PC-9 (cell line): ENCODE results near the gene SETX. TPM values are rescaled to one million over a fixed set of nuclear protein-coding genes. Genes with fewer than 3 reads are reported as not detected.
"Not testable (repeated sequence)": the region's sequence is repeated elsewhere in the genome, so short reads cannot be mapped to it uniquely, and the experiment has no call there.

Experiments
- BruUV-seq: library from RNA; stranded (reverse); fragments of 400-500 nt; replicated peaks from 2 replicates; lab custom pipeline; 2021; lab: Mats Ljungman, UMichigan
- CTCF ChIA-PET: fragments of 300-600 bp; sonication (Branson Sonifier 250); formaldehyde crosslinking; loops from one replicate; lab custom pipeline; 2022; ENCODE audit warnings: antibody characterized with exemption; lab: Charles Lee
- POLR2A ChIA-PET: fragments of 300-600 bp; sonication (Branson Sonifier 250); formaldehyde crosslinking; loops from one replicate; lab custom pipeline; 2022; ENCODE audit warnings: antibody characterized with exemption; ENCODE audit not compliant: unreplicated experiment; lab: Charles Lee
- DNase-seq, 2 experiments: peaks; one replicate each; pipeline versions ENCODE4 v3.0.0 to v3.0.0-alpha.2; 2015 to 2022; ENCODE audit warnings: mixed read lengths in 1 of 2
- H2AFZ ChIP-seq: fragments of 200-600 bp; sonication (generic); 2 replicates; pipeline ENCODE4 v1.8.1; 2017; ENCODE audit warnings: antibody characterized with exemption
- H3F3A ChIP-seq: fragments of 200-600 bp; sonication (generic); 2 replicates; pipeline ENCODE4 v1.8.1; 2017; ENCODE audit warnings: antibody characterized with exemption, mild to moderate bottlenecking, low read depth; ENCODE audit not compliant: insufficient read depth
- H3K27ac ChIP-seq: fragments of 200-600 bp; sonication (generic); 2 replicates; pipeline ENCODE4 v1.6.1; 2016; ENCODE audit warnings: mixed run types
- H3K27me3 ChIP-seq: fragments of 200-600 bp; sonication (generic); 2 replicates; pipeline ENCODE4 v1.6.1; 2016; ENCODE audit warnings: low read depth, mixed run types; ENCODE audit not compliant: insufficient read depth
- H3K36me3 ChIP-seq: fragments of 200-600 bp; sonication (generic); 2 replicates; pipeline ENCODE4 v1.6.1; 2016; ENCODE audit warnings: low read depth, mixed run types
- H3K4me1 ChIP-seq: fragments of 200-600 bp; sonication (generic); replicated peaks from 2 replicates; pipeline ENCODE4 v1.6.1; 2016; ENCODE audit warnings: mixed run types; ENCODE audit not compliant: insufficient read depth
- H3K4me2 ChIP-seq: fragments of 200-600 bp; sonication (generic); 2 replicates; pipeline ENCODE4 v1.6.1; 2017; ENCODE audit warnings: mixed run types
- H3K4me3 ChIP-seq: fragments of 200-600 bp; sonication (generic); 2 replicates; pipeline ENCODE4 v1.6.1; 2016; ENCODE audit warnings: mixed run types
- H3K79me2 ChIP-seq: fragments of 200-600 bp; sonication (generic); 2 replicates; pipeline ENCODE4 v1.6.1; 2017; ENCODE audit warnings: low read depth, mixed run types
- H3K9me2 ChIP-seq: fragments of 200-600 bp; sonication (generic); 2 replicates; pipeline ENCODE4 v1.8.1; 2017; ENCODE audit warnings: mild to moderate bottlenecking; ENCODE audit not compliant: insufficient read depth
- H3K9me3 ChIP-seq: fragments of 200-600 bp; sonication (generic); 2 replicates; pipeline ENCODE4 v1.8.1; 2016; ENCODE audit warnings: low read depth; ENCODE audit not compliant: insufficient read depth
- H4K20me1 ChIP-seq: fragments of 200-600 bp; sonication (generic); 2 replicates; pipeline ENCODE4 v1.8.1; 2017; ENCODE audit not compliant: insufficient read depth
- CTCF ChIP-seq: fragments of 200-600 bp; sonication (generic); conservative IDR thresholded peaks from 2 replicates; pipeline ENCODE4 v1.6.1; 2017; ENCODE audit warnings: mixed run types, antibody characterized with exemption, mild to moderate bottlenecking, moderate library complexity
- EZH2 ChIP-seq: fragments of 200-600 bp; sonication (generic); IDR thresholded peaks from 2 replicates; pipeline ENCODE4 v1.8.0; 2017; ENCODE audit warnings: antibody characterized with exemption, low read depth
- intact Hi-C: fragments of 100-400 bp; cut with micrococcal nuclease; formaldehyde crosslinking; loops from one replicate; pipeline ENCODE4 v1.10.0; 2022; ENCODE audit not compliant: unreplicated experiment
- total RNA-seq: library from RNA; stranded (reverse); gene quantifications from 2 replicates; pipeline ENCODE4 v1.2.3, GENCODE V29; 2021

Gene SETX
- total RNA-seq, 1 experiment from 2014 or later: 23.5 TPM

- peaks cover 17% of the 10 kb centered on the region; the same call in 1 of the 2 replicates for H3K36me3 ChIP-seq
- H3F3A ChIP-seq: no peaks in the 10 kb centered on the region
- TF ChIP-seq EZH2: no peak
- TF ChIP-seq CTCF: no peak
- H3K4me3 ChIP-seq: no peak overlapping the region
- ChIA-PET CTCF (no interaction called here), POLR2A (no interaction called here)
- no peaks in the 10 kb centered on the region for H3K79me2 ChIP-seq
- DNase-seq: no peak
- no peaks in the 10 kb centered on the region for H3K27me3 ChIP-seq
- no peak overlapping the region for H3K4me2 ChIP-seq
- H3K9me2 ChIP-seq: no peaks in the 10 kb centered on the region
- H3K9me3 ChIP-seq: no peaks in the 10 kb centered on the region
- BruUV-seq: no TSS peak
- H2AFZ ChIP-seq: no peak overlapping the region
- H3K4me1 ChIP-seq: no peaks in the 10 kb centered on the region
- no peak overlapping the region for H3K27ac ChIP-seq
- intact Hi-C loops: no loop called here
- no peaks in the 10 kb centered on the region for H4K20me1 ChIP-seq
Measured at GRCh38 chr9:132283863-132284262, 70.9 kb downstream of the SETX start.

GRCh38 chr9:132283165-132283564, 71.6 kb downstream of the SETX start:
- peaks cover 17% of the 10 kb centered on the region; the same call in 1 of the 2 replicates for H3K36me3 ChIP-seq
- H4K20me1 ChIP-seq: no peaks in the 10 kb centered on the region
- H3K79me2 ChIP-seq: no peaks in the 10 kb centered on the region
- H3K9me3 ChIP-seq: no peaks in the 10 kb centered on the region
- no peak overlapping the region for H2AFZ ChIP-seq
- H3K4me1 ChIP-seq: no peaks in the 10 kb centered on the region
- no peaks in the 10 kb centered on the region for H3F3A ChIP-seq
- H3K9me2 ChIP-seq: no peaks in the 10 kb centered on the region
- intact Hi-C loops: no loop called here
- ChIA-PET POLR2A (no interaction called here), CTCF (no interaction called here)
- H3K27me3 ChIP-seq: no peaks in the 10 kb centered on the region
- TF ChIP-seq EZH2 (no peak), CTCF (no peak)
- no peak overlapping the region for H3K4me2 ChIP-seq
- BruUV-seq: no TSS peak
- H3K27ac ChIP-seq: no peak overlapping the region
- no peak for DNase-seq
- no peak overlapping the region for H3K4me3 ChIP-seq

- no peaks in the 10 kb centered on the region for H3K79me2 ChIP-seq
- ChIA-PET POLR2A (no interaction called here), CTCF (interaction anchor here (0.6 kb wide), 1 partner anchor 87 kb away, joined by 7 read pairs; no protein-coding TSS in a partner anchor)
- H4K20me1 ChIP-seq: no peaks in the 10 kb centered on the region
- no peaks in the 10 kb centered on the region for H3K27me3 ChIP-seq
- TF ChIP-seq EZH2 (no peak), CTCF (no peak)
- H3K36me3 ChIP-seq: peaks cover 44% of the 10 kb centered on the region
- no peak overlapping the region for H3K27ac ChIP-seq
- no peaks in the 10 kb centered on the region for H3K9me2 ChIP-seq
- no peak overlapping the region for H3K4me3 ChIP-seq
- DNase-seq: no peak
- no peaks in the 10 kb centered on the region for H3K4me1 ChIP-seq
- H2AFZ ChIP-seq: no peak overlapping the region
- peaks cover 20% of the 10 kb centered on the region for H3F3A ChIP-seq
- intact Hi-C loops: no loop called here
- H3K9me3 ChIP-seq: no peaks in the 10 kb centered on the region
- no peak overlapping the region for H3K4me2 ChIP-seq
- no TSS peak for BruUV-seq
Measured at GRCh38 chr9:132274861-132275260, 79.9 kb downstream of the SETX start.

- POLR2A ChIA-PET, BruUV-seq, H4K20me1 ChIP-seq, H3K27me3 ChIP-seq, H3K9me2 ChIP-seq, H2AFZ ChIP-seq, H3K4me3 ChIP-seq, intact Hi-C loops, H3K4me2 ChIP-seq, H3K79me2 ChIP-seq, H3K4me1 ChIP-seq, H3K9me3 ChIP-seq: not testable (repeated sequence)
- H3F3A ChIP-seq: peaks cover 37% of the 10 kb centered on the region
- H3K36me3 ChIP-seq: peaks cover 36% of the 10 kb centered on the region
- peak; percentile 24 to 95 for DNase-seq
- CTCF ChIA-PET: interaction anchor here (0.6 kb wide), 3 partner anchors 335 to 1088 kb away, joined by 4 read pairs; no protein-coding TSS in a partner anchor
- H3K27ac ChIP-seq: peak overlapping the region; percentile 99
Measured at GRCh38 chr9:132269704-132270516, 84.9 kb downstream of the SETX start.
